ENCODE data around the gene CACNA1E.

Gene CACNA1E

DNA sequence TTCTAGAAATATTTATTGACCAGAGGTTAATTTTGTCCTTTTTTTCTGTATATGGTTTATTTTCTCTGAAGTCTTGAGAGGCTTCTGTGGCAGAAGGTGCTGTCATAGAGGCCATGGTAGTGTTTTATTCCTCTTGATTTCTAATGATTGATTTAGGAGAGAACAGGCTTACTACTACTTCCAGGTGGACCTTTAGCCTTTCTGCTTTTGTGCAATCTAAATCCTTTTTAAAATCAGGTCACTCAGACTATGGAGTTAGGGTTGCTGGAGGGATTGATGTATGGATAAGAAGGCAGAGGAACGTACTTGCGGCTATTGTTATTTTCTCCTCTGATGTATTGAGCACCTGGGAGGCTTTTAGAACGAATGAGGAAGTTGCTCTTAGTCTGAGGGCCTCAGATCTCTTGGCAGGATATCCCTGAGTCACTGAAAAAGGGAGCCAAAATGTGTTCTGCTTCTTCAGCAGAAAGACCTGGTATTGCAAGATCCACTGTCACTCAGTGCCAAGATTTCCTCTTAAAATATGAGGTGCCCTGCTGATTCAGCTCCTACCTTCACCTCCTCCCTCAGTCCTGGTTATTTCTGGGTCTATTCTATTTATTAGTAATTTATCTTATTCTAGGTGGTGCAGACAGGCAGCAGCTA lies 300.8 kb downstream of the CACNA1E start:
- H3K27ac ChIP-seq, result no peak overlapping the region
- POLR2A ChIA-PET (ENCODE audit: low non-redundant PET), result no interaction called here
- CTCF ChIA-PET, result interaction anchor here (0.7 kb wide), 1 partner anchor 88 kb away, joined by 3 read pairs; no protein-coding TSS in a partner anchor
- TF ChIP-seq, protein P1, sequence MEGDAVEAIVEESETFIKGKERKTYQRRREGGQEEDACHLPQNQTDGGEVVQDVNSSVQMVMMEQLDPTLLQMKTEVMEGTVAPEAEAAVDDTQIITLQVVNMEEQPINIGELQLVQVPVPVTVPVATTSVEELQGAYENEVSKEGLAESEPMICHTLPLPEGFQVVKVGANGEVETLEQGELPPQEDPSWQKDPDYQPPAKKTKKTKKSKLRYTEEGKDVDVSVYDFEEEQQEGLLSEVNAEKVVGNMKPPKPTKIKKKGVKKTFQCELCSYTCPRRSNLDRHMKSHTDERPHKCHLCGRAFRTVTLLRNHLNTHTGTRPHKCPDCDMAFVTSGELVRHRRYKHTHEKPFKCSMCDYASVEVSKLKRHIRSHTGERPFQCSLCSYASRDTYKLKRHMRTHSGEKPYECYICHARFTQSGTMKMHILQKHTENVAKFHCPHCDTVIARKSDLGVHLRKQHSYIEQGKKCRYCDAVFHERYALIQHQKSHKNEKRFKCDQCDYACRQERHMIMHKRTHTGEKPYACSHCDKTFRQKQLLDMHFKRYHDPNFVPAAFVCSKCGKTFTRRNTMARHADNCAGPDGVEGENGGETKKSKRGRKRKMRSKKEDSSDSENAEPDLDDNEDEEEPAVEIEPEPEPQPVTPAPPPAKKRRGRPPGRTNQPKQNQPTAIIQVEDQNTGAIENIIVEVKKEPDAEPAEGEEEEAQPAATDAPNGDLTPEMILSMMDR (conservative IDR thresholded peaks at IDR 0.05; ENCODE audit: low read depth), result no peak
- DNase-seq (ENCODE audit: low spot score), result no peak

DNA sequence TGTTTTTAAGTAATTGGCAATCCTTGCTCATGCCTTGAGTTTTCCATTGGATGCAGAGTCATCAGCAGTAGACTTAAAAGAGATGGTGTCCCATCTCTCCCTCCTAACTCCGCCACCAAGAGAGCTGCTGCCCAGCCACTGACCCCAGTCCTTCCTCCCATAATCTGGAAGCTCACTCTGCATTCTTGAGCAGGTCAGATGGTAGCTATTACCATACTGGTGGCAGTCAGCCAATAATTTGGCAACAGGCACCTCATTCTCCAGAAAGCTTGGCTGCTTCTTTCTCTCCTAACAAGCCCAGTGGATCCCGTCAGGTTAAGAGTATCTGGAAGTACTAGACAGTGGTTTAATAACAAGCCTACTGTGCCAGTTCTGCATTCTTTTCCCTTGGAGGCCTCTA lies 306.1 kb downstream of the CACNA1E start:
- ChIA-PET POLR2A (ENCODE audit: low non-redundant PET) (no interaction called here), CTCF (interaction anchor here (0.6 kb wide), 1 partner anchor 306 kb away, joined by 8 read pairs; the partner anchor contains the start of gene CACNA1E)
- no peak overlapping the region for H3K27ac ChIP-seq
- TF ChIP-seq, protein P1 (conservative IDR thresholded peaks at IDR 0.05; ENCODE audit: low read depth), result no peak
- no peak for DNase-seq (ENCODE audit: low spot score)

DNA sequence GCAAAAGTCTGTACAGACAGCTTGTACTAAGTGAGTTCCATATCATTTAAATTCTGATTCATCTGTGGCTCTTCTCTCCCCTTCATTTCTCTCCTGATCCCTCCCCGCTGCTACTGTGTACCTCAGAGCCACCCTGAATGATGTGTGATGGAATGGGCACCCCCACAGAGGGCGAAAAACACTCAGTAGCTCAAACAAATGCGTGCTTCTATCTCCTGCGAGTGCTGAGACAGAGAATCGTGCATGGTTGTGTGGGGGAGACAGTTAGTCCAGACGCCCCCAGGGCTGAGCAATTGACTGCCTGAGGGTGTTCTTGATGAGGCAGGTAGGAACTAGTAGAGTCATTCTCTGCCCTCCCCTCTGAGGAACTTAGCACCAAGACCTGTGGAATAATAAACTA lies 308.4 kb downstream of the CACNA1E start:
- POLR2A ChIA-PET (ENCODE audit: low non-redundant PET), result no interaction called here
- no peak for DNase-seq (ENCODE audit: low spot score)
- TF ChIP-seq, protein P1 (conservative IDR thresholded peaks at IDR 0.05; ENCODE audit: low read depth), result no peak
- CTCF ChIA-PET, result no interaction called here
- no peak overlapping the region for H3K27ac ChIP-seq

DNA sequence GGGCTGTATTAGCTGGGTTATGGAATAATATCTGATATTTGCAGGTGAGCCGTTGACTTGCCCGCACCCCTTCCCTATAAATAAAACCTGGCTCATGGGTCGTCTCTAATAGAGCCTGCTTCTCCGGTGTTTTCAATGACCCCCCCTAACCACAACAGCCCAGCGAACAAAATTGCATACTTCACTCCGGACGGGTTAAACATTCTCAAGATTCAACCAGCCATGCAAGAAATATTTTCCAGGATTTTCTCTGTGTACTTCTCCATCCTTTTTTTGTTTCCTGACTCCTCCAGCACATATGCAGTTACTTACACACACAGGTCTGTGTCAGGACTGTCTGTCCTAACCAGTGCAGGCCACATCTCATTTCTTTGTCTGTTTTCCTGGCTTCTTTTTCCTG lies 310.5 kb downstream of the CACNA1E start:
- H3K27ac ChIP-seq, result no peak overlapping the region
- CTCF ChIA-PET, result interaction anchor here (0.7 kb wide), 2 partner anchors 50 to 171 kb away, joined by 3 to 4 read pairs; no protein-coding TSS in a partner anchor

DNA sequence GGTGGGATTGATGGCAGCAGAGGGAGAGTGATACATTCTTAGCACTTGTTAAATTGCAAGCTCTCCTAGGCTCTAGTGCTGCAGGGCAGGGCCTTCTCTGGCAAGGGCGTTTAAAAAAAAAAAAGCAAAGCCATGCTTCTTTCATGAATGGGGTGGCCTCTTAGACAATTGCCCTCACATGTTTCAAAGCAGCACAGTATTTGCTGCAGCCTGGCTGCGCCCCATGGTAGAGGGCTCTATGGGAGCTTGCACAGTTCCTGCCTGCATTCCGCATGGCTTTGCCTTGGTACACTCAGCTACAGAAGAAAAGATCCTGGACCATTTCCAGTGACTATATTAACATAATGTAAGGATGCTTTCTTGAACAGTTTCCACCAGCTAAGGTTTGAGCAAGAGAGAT lies 311.0 kb downstream of the CACNA1E start:
- TF ChIP-seq, protein P1 (conservative IDR thresholded peaks at IDR 0.05; ENCODE audit: low read depth), result no peak
- ChIA-PET POLR2A (ENCODE audit: low non-redundant PET) (no interaction called here), CTCF (interaction anchor here (0.7 kb wide), 2 partner anchors 51 to 171 kb away, joined by 3 to 4 read pairs; no protein-coding TSS in a partner anchor)
- H3K27ac ChIP-seq, result no peak overlapping the region
- no peak for DNase-seq (ENCODE audit: low spot score)

More for the DNA sequence above, 310.5 kb downstream of the CACNA1E start:
- TF ChIP-seq, protein P1 (conservative IDR thresholded peaks at IDR 0.05; ENCODE audit: low read depth), result no peak
- no peak for DNase-seq (ENCODE audit: low spot score)
- POLR2A ChIA-PET (ENCODE audit: low non-redundant PET), result no interaction called here

DNA sequence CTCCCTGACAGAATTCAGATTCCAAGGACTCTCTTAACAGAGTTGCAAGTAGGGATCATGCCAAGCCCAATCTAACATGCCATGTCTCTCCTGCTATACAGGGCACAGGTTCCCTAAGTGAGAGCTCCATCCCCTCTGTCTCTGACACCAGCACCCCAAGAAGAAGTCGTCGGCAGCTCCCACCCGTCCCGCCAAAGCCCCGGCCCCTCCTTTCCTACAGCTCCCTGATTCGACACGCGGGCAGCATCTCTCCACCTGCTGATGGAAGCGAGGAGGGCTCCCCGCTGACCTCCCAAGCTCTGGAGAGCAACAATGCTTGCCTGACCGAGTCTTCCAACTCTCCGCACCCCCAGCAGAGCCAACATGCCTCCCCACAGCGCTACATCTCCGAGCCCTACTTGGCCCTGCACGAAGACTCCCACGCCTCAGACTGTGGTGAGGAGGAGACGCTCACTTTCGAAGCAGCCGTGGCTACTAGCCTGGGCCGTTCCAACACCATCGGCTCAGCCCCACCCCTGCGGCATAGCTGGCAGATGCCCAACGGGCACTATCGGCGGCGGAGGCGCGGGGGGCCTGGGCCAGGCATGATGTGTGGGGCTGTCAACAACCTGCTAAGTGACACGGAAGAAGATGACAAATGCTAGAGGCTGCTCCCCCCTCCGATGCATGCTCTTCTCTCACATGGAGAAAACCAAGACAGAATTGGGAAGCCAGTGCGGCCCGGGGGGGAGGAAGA lies 315.0 kb downstream of the CACNA1E start:
- TF ChIP-seq, protein P1 (conservative IDR thresholded peaks at IDR 0.05; ENCODE audit: low read depth), result no peak
- POLR2A ChIA-PET (ENCODE audit: low non-redundant PET), result no interaction called here
- CTCF ChIA-PET, result no interaction called here
- DNase-seq (ENCODE audit: low spot score), result no peak
- H3K27ac ChIP-seq, result no peak overlapping the region
